Activated CD8-positive, alpha-beta memory T cell treated with anti-CD3 and anti-CD28 coated beads, Interleukin-2, amount 50 U/mL, for 1 hour (primary cell): ENCODE results near the gene IL22.
"Not testable (repeated sequence)": the region's sequence is repeated elsewhere in the genome, so short reads cannot be mapped to it uniquely, and the experiment has no call there.

Source experiments
- DNase-seq: peaks from one replicate; pipeline ENCODE4 v3.0.0-alpha.2; 2020; ENCODE audit errors: extremely low read depth

Gene IL22

DNA sequence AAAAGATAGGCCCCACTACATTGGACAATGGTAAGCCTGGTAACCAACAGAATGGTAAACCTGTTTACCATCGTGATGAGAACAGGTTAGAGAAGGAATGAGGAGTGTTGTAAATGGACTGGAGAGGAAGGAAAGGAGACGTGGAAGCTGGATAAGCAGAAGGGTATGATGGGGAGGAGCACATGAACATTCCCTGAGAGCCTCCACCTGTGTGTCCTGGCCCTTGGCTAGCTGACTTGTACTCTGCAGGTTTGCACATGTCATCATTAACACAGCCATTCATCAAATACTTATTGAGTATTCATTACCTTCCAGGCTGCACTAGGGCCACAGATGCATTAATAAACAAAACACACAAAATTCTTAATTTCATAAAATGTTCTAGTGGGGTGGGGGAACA is 23.4 kb downstream of the IL22 start:
- DNase-seq: no peak

DNA sequence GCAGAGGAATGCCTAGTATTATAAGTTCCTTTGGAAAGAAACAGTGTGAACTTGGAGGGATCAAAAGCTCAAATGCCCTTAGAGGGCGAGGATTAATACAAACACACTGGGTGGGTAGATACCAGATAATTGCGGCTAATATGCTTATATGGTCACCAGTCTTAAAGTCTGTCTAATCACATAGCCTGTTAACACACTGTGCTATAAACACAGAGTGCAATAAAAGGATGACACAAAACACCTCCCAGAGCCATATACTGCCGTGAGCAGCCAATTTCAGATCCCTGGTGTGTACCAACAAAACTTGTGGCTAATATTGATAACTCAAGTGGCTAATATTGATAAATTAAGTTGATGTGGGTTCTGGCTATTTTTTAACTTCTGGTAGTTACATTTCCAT is 26.0 kb downstream of the IL22 start:
- no peak for DNase-seq

DNA sequence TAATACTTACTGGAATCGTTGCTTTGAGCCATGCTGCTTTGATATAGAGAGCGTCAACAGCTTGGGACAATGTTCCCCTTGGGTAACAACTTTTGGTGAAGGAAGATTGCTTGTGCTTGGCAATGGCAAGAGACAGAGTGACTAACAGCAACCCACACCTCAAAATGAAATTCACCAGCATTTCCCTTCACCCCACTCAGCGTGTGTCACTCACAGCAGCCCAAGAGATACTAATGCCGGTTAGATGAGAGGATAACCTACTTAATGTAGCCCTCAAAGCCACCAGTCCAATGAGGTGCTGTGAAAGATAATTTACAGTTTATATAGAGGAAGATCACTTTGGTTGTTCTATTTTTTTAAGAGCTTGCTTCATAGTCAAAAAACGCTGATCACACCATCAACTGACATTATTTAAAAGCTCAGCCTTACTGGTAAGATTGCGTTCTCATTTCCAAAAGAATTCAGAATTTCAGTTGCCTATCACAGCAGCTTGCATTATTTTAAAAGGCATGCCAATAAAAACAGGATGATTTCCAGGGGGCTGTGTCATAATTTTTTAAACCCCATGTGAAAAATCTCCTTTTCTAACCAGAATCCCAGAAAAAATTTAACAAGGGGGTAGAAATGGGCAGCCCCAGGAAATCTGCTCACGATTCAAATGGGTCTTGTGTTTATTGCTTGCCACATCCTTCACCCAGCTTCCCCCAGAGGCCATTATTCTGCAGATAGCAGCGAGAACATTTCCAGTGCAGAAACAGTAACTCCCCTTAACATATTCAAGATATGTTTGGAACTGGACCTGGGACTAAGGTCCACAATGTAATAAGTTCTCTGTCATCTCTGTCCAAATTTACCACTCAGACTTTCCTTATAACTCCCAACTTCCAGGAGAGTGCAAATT is 27.6 kb downstream of the IL22 start, which contains the start of gene IL26:
Gene IL26, minus strand, starts transcription at position 235 of the 901 bp plus-strand sequence. Its CDS starts 54 bp downstream, at position 181.
- no peak for DNase-seq

DNA sequence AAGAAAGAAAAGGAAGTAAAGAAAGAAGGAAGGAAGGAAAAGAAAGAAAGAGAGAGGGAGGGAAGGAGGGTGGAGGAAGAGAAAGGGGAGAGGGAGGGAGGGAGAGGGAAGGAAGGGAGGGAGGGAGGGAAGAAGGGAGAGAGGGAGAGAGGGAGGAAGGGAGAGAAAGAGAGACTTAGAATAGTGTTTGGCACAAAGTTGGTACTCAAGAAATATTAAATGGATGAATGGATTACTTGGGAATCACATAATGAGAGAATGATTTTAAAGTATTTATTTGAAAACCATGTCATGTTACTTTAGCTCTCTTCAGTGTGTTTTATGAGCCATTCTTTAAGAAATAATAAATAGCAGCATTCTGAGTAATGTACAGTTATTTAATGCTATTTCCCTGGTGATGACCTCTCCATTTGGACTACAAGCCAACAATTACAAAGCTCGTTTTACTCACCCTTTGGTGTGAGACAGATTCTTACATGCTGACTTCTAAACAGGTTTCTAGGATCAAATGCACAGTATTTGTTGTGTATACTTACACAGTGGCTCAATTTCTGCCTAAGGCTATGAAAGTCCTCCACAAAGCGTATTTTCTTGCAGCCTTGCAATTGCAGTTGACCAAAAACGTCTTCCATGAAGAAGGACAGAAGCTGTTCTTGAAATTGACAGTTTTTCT is 28.7 kb downstream of the IL22 start:
- no peak for DNase-seq

DNA sequence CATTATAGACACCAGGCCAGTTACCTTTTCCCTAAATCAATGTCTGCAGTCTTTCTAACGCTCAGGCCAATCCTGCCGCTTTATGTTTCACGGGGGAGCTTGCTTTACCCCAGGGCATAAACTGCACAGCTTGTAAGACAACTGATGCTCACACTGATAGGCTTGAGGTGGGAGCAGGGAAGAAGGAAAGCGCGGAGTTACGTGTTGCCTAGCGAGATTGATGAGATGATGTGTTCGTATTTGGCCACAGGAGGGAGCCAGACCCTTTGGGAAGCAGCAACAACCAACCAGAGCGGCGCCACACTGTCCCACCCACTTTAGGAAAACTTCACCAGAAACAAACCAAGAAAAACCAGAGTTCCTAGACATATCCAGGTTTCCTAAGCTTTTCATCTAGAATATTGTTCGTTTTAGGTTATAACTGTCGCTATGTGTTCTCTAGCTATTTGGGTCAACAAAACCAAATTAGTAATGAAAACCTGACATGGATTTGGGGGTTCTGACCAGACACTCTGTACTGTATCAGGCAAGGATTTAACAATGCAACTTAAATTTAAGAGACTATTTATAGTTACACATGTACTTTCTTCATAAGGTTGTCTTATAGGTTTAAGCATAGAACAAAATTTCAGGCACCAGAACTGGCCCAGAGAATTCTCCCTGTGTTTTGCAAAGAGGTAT is 30.2 kb downstream of the IL22 start:
- DNase-seq: peak; percentile 24

DNA sequence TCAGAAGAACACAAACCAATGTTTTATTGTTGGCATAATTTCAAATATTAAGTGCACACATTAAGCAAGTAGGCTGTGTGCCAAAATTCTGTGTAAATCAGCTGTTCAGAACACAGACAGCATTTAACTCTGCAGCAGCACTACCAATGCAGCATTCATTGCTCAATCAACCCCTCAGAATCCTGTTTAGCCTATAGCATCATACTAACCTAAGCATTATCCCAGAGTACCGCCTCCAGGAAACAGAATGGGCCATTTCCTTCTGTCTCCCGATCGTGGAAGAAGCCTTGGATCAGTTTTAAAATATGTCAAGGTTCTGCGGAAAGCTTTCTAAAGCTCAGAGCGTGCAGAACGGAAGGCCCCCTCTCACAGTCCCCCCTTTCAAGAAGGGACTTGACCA is 31.1 kb downstream of the IL22 start:
- no peak for DNase-seq

DNA sequence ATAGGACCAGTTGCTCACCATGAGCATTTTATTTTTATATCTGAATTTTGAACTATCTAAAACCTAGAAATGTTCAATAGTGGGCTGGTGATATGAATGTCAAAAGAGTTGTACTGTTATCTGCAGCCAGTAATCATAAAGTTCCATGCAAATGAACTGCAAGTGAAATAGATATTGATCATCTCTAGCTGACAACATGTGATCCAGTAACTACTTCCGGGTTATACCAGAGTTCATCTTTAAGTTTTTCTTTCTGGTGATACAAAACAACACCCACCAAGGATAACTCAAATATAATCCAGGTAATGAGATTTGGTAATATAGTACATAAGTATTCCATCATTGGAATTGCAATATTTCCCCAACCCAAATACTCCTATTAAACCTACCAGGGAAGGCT is 31.9 kb downstream of the IL22 start:
- DNase-seq: no peak

DNA sequence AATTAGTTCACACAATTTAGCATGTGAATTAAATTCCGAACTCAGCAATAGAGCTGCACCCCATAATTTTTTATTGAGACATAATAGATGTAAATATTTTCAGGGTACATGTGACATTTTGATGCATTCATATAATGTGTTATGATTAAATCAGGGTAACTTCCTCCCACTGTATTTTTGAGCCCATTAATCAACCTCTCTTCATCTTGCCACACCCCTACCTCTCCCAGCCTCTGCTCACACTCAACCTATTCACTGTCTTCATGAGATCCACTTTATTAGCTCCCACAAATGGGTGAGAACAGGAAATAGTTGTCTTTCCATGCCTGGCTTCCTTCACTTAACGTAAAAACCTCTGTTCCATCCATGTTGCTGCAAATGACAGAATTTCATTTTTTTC is 42.5 kb downstream of the IL22 start:
- no peak for DNase-seq

DNA sequence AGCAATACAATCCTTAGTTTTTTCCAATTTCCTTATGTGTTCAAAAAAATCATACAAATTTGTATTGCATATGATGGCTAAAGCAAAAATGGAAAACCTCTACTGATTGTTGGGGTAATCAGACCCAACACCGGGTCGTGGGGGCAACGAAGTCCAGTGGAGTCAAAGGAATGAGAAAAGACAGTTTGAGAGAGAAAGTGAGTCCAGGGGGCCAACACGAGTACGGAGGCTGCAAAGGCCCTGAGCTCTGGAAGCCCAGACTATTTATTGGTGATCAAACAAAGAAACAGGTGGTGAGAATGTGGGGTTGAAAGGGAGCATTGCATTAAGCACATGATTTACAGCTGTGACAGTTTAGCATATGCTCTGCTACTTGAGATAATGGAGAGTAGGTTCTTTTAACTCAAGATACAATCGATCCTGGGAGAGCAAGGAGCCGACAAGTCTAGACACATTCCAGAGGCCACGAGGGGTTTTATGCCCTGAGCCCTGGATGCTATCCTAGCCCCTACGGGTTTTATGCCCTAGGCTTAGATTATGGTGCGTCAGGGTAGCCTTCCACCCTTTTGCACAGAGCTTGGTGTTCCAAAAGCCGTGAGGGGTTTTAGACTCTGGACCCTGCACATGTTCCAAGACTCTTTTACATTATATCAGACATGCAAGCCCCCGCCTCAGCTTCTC is 44.2 kb downstream of the IL22 start:
- not testable (repeated sequence) for DNase-seq

DNA sequence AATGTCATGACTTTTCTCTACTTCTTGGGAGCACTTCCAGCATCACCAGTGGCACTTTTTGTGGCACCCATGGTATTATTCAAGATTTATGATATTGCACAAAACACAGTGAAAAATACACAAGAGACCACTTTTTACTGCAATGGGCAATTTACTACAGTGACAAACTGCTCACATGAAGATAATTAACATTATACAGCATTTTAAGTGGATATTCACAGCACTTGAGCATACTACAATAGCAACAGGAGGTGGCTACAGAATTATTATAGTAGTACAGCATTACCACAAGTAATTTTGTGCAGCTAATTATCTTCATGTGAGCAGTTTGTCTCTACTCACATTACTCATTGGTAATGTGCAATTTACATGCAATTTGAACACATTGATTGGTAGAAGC is 46.1 kb downstream of the IL22 start:
- no peak for DNase-seq

DNA sequence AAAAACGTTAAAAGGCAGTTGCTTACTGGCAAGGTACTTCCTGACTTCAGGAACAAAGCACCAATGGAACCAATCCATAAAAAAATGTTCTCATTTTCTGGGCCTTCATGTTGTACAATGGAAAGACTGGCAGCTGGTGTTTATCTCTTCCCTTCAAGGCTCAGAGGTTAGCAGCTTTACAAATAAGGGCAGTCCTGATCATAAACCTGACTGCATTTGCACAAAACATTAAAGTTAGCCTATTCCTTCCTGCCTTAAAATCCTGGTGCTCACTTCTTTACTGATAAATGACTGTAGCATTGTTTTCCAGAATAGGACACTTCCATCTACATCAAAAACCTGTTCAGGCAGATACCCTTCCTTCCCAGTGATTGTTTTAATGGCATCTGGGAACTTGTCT is 47.0 kb downstream of the IL22 start:
- no peak for DNase-seq

DNA sequence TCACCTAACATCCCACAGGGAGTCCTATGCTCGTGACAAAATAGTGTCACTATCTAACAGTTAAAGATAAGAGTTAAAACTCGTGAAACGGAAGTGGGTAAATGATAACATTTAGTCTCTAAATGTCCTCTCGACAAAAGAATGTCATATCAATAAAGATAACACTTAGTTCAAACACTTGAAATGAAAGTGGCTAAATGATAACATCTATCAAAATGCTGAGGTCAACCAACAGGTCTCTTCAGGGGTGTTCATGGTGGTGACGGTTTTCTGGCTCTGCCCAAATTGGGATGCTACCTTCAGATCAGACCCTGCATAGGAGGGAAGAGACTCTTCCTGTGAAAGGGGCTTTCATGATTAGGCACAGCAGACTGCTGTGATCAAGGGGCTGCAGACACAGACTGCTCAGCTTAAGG is 49.9 kb downstream of the IL22 start:
- no peak for DNase-seq

DNA sequence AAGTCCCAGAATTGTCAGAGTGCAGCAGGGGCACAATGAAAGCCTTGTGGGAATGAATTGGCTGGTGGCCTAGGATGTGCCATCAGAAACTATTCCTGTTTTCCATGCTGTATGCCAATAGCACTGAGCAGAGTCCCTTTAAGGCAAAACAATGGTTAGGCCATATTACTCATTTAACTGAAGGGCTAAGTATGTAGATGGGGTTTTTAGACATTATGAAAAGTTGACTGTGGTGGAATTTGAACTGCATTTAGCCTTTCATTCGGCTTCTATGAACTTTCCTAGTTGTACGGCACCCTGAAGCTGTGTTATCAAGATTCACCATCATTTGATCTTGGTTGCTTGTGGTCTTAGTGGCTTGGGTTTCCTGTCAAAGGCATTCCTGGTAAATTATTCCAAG is 52.5 kb downstream of the IL22 start:
- DNase-seq: no peak

DNA sequence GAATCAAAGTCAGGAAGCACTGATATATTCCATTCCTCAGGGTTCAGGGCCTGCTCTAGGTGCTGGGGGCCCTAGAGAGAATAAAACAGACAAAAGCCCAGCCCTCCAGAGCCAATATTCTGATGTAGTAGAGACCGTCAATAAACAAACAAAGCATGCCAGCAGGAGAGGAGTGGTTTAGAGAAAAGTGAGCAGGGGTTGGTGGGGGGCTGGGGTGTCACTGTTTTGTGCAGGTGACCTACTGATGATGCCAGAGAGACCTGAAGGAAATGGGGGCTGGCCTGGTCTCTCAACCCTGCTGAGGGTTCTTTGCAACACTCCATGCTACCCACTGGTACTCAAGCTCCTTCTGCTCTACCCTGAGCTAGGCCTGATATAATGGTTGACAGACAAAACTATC is 54.3 kb downstream of the IL22 start:
- DNase-seq: no peak

DNA sequence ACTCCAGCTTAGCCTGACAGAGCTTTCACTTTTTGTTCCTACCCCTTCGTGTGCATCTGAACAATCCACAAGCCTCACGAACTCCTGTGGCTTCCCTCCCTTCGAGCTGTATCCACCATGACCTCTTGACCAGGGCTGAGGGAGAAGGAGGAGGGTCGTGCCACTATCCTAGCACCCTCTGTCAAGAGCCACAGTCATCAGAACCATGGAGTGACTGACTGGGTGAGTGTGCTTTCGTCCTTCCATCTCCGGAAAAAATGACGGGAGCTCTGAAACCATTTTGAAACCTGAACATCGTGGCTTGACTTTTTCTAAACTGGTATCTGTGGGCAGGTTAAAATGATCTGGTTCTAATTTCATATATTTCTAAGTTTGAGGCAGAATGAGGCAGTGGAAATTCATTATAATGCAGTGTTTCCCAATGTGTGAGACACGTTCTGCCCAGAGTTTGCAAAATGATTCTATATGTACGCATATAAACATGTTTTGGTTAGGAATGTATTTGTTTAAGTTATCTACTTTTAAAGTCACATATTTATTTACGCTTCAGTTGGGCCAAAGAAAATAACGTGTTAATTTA is 54.8 kb downstream of the IL22 start:
- DNase-seq: no peak
